ENCODE measurements around the gene C3orf52.
"Not testable (repeated sequence)": the region's sequence is repeated elsewhere in the genome, so short reads cannot be mapped to it uniquely, and the experiment has no call there.

Gene C3orf52

DNA sequence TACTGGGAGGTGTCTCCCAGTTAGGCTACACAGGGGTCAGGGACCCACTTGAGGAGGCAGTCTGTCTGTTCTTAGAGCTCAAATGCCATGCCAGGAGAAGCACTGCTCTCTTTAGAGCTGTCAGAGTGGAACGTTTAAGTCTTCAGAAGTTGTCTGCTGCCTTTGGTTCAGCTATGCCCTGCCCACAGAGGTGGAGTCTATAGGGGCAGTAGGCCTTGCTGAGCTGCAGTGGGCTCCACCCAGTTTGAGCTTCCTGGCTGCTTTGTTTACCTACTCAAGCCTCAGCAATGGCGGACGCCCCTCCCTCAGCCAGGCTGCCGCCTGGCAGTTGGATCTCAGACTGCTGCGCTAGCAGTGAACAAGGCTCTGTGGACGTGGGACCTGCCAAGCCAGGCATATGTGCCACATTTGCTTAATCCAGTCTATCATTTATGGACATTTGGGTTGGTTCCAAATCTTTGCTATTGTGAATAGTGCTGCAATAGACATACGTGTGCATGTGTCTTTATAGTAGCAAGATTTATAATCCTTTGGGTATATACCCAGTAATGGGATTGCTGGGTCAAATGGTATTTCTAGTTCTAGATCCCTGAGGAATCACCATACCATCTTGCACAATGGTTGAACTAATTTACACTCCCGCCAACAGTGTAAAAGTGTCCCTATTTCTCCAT lies 13.7 kb upstream of the C3orf52 start:
- not testable (repeated sequence) for H3K9me3 Mint-ChIP-seq; H3K4me1 Mint-ChIP-seq (ENCODE audit: low read depth in 2 of 2); H3K36me3 Mint-ChIP-seq (ENCODE audit: insufficient read depth); H3K27ac Mint-ChIP-seq
- Mint-ChIP-seq H3K27me3 (peaks cover 29 to 57% of the 10 kb centered on the region in 2 donors), H3K4me3 (peak overlapping the region in 1 of 2 donors; percentile 54)
- DNase-seq (peak; percentile 6 to 21 (median 20)), ATAC-seq (replicated peaks) (peak; percentile 40)

DNA sequence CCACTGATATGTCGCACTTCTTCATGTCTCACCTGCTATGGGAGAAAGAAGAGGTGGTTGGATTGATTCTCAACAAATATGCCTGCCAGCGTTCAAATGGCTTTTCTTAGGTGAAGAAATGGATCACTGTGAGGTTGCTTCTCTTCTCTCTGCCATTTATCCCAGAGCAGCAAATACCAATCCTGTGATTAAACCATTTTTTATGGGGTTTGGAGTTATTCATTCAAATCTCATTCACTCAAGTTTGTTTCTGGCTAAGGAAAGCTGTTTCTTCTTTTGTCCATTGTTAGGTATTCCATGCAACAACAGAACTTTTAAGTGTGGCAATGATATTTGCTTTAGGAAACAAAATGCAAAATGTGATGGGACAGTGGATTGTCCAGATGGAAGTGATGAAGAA lies 12.2 kb upstream of the C3orf52 start:
- H3K4me3 Mint-ChIP-seq = no peak overlapping the region
- peaks cover 0 to 10% of the 10 kb centered on the region in 2 donors for H3K4me1 Mint-ChIP-seq (ENCODE audit: low read depth in 2 of 2)
- peaks cover 2% of the 10 kb centered on the region for H3K36me3 Mint-ChIP-seq (ENCODE audit: insufficient read depth)
- H3K9me3 Mint-ChIP-seq = no peaks in the 10 kb centered on the region
- DNase-seq = no peak
- no peak overlapping the region for H3K27ac Mint-ChIP-seq
- peaks cover 30 to 50% of the 10 kb centered on the region in 2 donors for H3K27me3 Mint-ChIP-seq
- no peak for ATAC-seq (replicated peaks)

DNA sequence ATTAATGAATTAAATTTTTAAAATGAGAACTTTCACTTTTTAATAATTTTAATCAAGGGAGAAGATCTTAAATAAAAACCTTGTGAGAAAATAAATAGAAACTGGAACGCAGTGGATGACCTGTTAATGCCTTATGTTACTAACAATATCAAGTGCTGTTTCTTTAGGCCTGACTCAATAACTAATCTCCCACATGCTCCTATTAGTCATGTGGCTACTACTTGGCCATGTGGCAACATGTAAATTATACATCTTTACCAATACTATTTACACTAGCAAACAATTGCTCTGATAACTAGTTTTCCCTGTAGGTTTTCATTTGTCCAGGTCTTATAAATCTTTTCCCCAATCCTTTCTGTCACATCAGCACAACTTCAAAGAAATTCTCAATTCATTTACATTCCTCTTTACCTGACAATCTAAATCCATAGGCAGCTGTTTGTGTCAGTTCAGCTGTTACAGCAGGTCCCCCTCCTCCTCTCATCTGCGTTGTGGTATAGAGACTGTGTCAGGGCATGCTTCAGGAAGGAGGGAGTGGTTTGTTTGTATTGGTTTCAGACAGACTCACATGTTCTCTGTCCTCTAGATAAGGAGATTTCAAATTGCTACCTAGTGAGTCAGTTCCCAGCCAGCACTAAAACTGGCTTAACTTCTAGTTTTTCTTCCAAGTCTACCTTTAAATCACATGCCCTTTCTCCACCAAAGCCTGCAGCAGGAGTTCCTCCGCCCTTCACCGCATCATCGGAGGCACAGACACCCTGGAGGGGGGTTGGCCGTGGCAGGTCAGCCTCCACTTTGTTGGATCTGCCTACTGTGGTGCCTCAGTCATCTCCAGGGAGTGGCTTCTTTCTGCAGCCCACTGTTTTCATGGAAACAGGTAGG lies 11.3 kb upstream of the C3orf52 start:
- Mint-ChIP-seq H3K9me3 (no peaks in the 10 kb centered on the region), H3K27me3 (peaks cover 27 to 44% of the 10 kb centered on the region in 2 donors), H3K4me1 (ENCODE audit: low read depth in 2 of 2) (peaks cover 0 to 10% of the 10 kb centered on the region in 2 donors), H3K27ac (peak overlapping the region in 1 of 2 donors; percentile 77), H3K36me3 (ENCODE audit: insufficient read depth) (peaks cover 2% of the 10 kb centered on the region), H3K4me3 (no peak overlapping the region)
- DNase-seq = no peak
- peak; percentile 66 for ATAC-seq (replicated peaks)

DNA sequence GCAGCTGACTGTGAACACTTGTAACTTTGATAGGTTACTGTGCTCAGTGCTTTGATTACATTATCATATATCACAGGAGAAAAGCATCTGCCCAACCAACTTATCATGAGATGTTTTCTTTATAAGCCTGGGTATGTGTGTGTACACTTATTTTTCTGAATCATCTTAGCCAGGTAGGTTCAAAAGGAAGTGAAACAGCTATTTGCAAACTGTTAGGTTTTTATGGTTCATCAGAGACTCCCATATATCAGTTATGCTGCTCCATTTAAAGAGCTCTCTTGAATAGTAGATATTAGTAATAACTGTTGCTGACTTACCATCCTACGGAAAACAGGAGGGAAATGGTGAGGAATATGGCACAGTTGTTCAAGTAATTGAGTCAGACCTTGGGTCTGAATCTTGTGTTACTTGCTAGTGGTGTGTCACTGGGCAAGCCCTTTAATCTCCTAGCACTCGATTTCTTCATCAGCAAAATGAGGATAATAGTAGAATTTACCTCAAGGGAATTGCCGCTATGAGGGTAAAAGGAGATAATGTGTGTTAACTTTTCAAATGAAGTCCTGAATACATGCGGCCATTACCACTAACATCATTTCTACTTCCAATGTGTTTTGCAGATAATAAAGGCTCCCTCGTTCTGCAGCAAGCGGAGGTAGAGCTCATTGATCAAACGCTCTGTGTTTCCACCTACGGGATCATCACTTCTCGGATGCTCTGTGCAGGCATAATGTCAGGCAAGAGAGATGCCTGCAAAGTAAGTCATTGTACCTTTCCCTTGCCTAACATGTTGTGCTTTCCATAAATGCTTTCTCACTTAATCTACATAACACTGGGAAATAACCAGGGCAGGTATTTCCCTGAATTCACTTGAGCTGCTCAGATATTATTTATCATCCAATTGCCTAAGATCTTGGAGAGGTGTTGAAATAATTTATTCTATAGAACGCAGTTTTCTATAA lies 7.8 kb upstream of the C3orf52 start:
- peaks cover 20 to 21% of the 10 kb centered on the region in 2 donors for H3K27me3 Mint-ChIP-seq
- H3K9me3 Mint-ChIP-seq = no peaks in the 10 kb centered on the region
- no peak overlapping the region for H3K27ac Mint-ChIP-seq
- H3K4me1 Mint-ChIP-seq (ENCODE audit: low read depth in 2 of 2) = peaks cover 0 to 3% of the 10 kb centered on the region in 2 donors
- ATAC-seq (replicated peaks) (no peak), DNase-seq (no peak)
- no peak overlapping the region for H3K4me3 Mint-ChIP-seq
- no peaks in the 10 kb centered on the region for H3K36me3 Mint-ChIP-seq (ENCODE audit: insufficient read depth)

DNA sequence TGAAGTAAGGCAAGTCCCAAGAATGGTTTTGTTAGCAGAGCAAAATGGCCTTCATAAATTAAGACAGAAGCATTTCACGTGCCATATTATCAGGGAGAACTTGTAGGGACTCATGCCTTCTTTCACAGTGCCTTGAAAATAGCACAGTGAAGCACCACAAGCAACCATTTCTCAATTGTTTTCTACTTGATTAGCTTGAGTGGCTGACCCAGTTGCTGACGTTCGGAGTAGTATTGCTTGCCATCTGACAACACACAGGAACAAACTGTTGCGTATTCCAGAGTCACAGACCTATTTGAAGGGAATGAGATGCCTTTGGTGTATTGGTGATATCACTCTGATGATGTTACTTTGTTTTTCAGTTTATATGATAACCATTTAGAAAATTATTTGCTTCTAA lies 3.0 kb upstream of the C3orf52 start:
- Mint-ChIP-seq H3K9me3 (no peaks in the 10 kb centered on the region), H3K27ac (no peak overlapping the region), H3K36me3 (ENCODE audit: insufficient read depth) (no peaks in the 10 kb centered on the region), H3K4me3 (no peak overlapping the region), H3K4me1 (ENCODE audit: low read depth in 2 of 2) (peaks cover 0 to 11% of the 10 kb centered on the region in 2 donors), H3K27me3 (peaks cover 20 to 25% of the 10 kb centered on the region in 2 donors)
- ATAC-seq (replicated peaks) (no peak), DNase-seq (no peak)

DNA sequence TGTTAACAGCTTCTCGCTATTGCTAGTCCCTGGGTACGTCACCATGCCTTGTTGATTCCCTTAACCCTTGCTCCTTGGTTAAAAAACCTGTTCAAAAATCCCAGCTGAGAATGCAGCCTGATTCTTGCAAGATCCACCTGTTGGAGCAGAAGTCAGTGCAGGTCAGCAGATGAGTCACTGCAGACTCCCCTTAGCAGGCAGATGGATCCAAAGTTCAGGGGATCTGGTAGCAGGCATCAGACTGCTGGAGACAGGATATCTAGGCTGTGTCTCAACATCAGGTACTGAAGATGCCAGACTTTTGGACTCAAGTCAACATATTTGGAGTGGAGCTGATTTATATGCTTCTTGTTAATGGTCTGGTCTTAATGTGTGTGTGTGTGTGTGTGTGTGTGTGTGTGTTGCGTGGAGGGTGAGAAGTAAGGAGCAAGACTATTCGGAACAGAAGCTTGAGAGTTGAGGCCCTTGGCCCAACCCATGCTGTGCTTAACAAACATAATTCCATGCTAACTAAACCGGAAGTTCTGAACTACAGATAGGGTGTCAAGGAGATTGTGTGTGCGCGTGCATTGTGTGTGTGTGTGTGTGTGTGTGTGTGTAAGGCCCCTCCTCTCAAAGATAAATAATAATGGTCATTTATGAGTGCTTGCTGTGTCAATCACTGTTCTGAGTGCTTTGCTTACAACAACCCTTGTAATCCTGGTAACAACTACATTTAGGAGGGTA lies 1.0 kb upstream of the C3orf52 start:
- H3K4me3 Mint-ChIP-seq = peak overlapping the region; percentile 80 to 85
- H3K36me3 Mint-ChIP-seq (ENCODE audit: insufficient read depth) = no peaks in the 10 kb centered on the region
- H3K9me3 Mint-ChIP-seq = no peaks in the 10 kb centered on the region
- peaks cover 21 to 32% of the 10 kb centered on the region in 2 donors for H3K27me3 Mint-ChIP-seq
- DNase-seq (no peak), ATAC-seq (replicated peaks) (no peak)
- no peak overlapping the region for H3K27ac Mint-ChIP-seq
- peaks cover 0 to 11% of the 10 kb centered on the region in 2 donors for H3K4me1 Mint-ChIP-seq (ENCODE audit: low read depth in 2 of 2)

GRCh38 chr3:112085735-112086075 lies 484 bp upstream of the C3orf52 start:
- Mint-ChIP-seq H3K4me1 (ENCODE audit: low read depth in 2 of 2) (peaks cover 0 to 11% of the 10 kb centered on the region in 2 donors), H3K4me3 (peak overlapping the region; percentile 80 to 85), H3K9me3 (no peaks in the 10 kb centered on the region), H3K27ac (peak overlapping the region; percentile 42 to 88), H3K36me3 (ENCODE audit: insufficient read depth) (no peaks in the 10 kb centered on the region), H3K27me3 (peaks cover 18 to 35% of the 10 kb centered on the region in 2 donors)
- DNase-seq (no peak), ATAC-seq (replicated peaks) (no peak)

GRCh38 chr3:112086875-112087524 lies 811 bp downstream of the C3orf52 start:
- DNase-seq (no peak), ATAC-seq (replicated peaks) (no peak)
- peak overlapping the region; percentile 80 to 85 for H3K4me3 Mint-ChIP-seq
- H3K27ac Mint-ChIP-seq = peak overlapping the region; percentile 42 to 88
- H3K27me3 Mint-ChIP-seq = peaks cover 16 to 35% of the 10 kb centered on the region in 2 donors
- no peaks in the 10 kb centered on the region for H3K36me3 Mint-ChIP-seq (ENCODE audit: insufficient read depth)
- no peaks in the 10 kb centered on the region for H3K9me3 Mint-ChIP-seq
- H3K4me1 Mint-ChIP-seq (ENCODE audit: low read depth in 2 of 2) = peaks cover 0 to 11% of the 10 kb centered on the region in 2 donors

GRCh38 chr3:112087746-112088145 lies 1.6 kb downstream of the C3orf52 start:
- Mint-ChIP-seq H3K27me3 (peaks cover 16 to 35% of the 10 kb centered on the region in 2 donors), H3K4me3 (peak overlapping the region in 1 of 2 donors; percentile 85), H3K27ac (no peak overlapping the region), H3K36me3 (ENCODE audit: insufficient read depth) (no peaks in the 10 kb centered on the region), H3K4me1 (ENCODE audit: low read depth in 2 of 2) (peaks cover 3 to 11% of the 10 kb centered on the region in 2 donors), H3K9me3 (no peaks in the 10 kb centered on the region)
- ATAC-seq (replicated peaks) (no peak), DNase-seq (no peak)

GRCh38 chr3:112088944-112089343 lies 2.8 kb downstream of the C3orf52 start:
- no peak for ATAC-seq (replicated peaks)
- Mint-ChIP-seq H3K36me3 (ENCODE audit: insufficient read depth) (no peaks in the 10 kb centered on the region), H3K27ac (no peak overlapping the region), H3K4me1 (ENCODE audit: low read depth in 2 of 2) (peaks cover 6 to 11% of the 10 kb centered on the region in 2 donors), H3K4me3 (no peak overlapping the region), H3K27me3 (peaks cover 16 to 42% of the 10 kb centered on the region in 2 donors), H3K9me3 (no peaks in the 10 kb centered on the region)
- no peak for DNase-seq

DNA sequence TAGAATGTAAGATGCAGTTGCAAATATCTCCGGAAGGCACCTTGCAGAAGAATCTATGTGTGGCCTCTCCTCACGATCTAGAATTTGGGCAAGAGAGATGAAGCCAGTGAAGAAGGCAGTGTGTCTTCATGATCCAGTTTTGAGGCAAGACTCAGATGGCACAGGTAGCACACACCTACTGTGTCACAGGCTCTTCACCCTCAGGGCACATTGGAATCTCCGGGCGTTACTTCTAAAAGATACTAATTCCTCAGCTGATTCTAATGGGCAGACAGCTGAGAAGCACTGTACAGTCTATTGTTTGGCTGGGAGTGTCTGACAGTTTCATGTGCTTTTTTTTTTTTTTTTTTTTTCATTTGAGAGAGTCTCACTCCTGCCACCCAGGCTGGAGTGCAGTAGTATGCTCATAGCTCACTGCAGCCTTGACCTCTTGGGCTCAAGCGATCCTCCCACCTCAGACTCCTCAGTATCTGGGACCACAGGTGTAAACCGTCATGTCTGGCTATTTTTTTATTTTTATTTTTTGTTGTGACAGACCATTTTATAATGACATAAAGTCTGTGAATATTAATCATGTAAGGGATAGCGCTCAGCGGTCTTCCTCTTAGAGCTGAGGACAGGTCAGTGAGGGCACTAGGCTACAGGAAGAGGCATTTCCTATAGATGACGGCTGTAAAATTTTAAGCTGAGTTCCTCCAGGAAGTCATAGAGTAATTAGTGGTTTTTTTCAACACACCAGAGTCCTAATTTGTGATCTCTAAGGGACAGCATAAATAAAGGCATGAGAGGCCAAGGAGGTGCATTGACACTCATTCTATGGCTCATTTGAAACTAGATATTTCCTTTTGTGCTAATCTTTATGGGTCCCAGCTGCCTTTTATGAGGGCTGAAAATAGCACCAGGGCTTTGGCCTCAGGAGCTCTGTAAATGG lies 4.0 kb downstream of the C3orf52 start:
- no peak for ATAC-seq (replicated peaks)
- no peak overlapping the region for H3K4me3 Mint-ChIP-seq

More for the DNA sequence above, 4.0 kb downstream of the C3orf52 start:
- Mint-ChIP-seq H3K36me3 (ENCODE audit: insufficient read depth) (no peaks in the 10 kb centered on the region), H3K27ac (no peak overlapping the region), H3K27me3 (peaks cover 16 to 48% of the 10 kb centered on the region in 2 donors), H3K9me3 (no peaks in the 10 kb centered on the region), H3K4me1 (ENCODE audit: low read depth in 2 of 2) (peaks cover 6 to 11% of the 10 kb centered on the region in 2 donors)
- DNase-seq = no peak
